Right lobe of liver (tissue), 4 donors: Measurements from ENCODE around the gene CNFN.

ENCODE experiments used
- POLR2A ChIP-seq: fragments of 450-650 bp; IDR thresholded peaks from one replicate; pipeline ENCODE4 v1.6.1; 2017; ENCODE audit warnings: antibody characterized with exemption, mild to moderate bottlenecking
- TF ChIP-seq, protein P1 (sequence below), 4 donors: fragments of 200-600 bp in 3 of 4; fragments of 450-650 bp in 1 of 4; IDR thresholded peaks; one replicate each; pipeline versions ENCODE4 v1.5.1 to v1.8.0; 2016 to 2022; ENCODE audit warnings: antibody characterized with exemption in 4 of 4, mild to moderate bottlenecking in 2 of 4
- donor health status: DM: no; HTN: no; CAD: no.
- donor health status: DM: no; HTN: no; CAD: no.
- donor health status: DM: no; HTN: yes; CAD: no.

DNA sequence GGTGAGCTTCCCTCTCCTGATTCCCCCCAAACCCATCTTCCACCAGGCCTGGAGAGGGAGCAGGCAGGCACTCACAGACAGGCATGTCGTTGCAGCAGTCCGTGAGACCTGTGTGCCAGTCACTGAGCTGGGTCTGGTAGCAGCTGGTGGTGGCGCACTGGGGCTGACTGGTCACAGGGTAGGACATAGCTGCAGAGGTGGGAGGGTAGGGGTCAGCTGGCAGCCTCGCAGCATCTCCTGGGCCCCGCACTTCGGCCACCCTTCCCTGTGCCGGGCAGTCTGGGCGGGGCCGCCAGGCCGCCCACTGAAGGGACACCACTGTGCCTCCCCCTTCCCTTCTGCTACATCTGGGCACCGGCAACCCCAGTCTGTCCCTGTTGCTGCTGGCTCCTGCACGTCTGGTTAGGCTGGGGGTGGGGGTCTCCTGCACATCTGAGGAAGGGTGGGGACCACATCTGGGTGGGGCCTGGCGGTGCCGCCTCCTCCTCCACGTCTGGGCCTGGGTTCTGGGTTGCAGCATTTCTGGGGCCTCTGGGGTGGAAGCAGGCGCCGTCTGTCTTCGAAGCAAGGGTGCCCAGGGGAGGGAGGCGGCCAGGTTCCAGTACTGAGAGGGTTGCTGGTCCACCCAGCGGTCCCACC lies 1.1 kb downstream of the CNFN start:
- TF ChIP-seq, protein P1, sequence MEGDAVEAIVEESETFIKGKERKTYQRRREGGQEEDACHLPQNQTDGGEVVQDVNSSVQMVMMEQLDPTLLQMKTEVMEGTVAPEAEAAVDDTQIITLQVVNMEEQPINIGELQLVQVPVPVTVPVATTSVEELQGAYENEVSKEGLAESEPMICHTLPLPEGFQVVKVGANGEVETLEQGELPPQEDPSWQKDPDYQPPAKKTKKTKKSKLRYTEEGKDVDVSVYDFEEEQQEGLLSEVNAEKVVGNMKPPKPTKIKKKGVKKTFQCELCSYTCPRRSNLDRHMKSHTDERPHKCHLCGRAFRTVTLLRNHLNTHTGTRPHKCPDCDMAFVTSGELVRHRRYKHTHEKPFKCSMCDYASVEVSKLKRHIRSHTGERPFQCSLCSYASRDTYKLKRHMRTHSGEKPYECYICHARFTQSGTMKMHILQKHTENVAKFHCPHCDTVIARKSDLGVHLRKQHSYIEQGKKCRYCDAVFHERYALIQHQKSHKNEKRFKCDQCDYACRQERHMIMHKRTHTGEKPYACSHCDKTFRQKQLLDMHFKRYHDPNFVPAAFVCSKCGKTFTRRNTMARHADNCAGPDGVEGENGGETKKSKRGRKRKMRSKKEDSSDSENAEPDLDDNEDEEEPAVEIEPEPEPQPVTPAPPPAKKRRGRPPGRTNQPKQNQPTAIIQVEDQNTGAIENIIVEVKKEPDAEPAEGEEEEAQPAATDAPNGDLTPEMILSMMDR (IDR thresholded peaks at IDR 0.05): no peak
- TF ChIP-seq POLR2A: no peak
